Transverse colon (tissue), 3 donors: ENCODE data around the gene ATP11A.

Experiments
- EP300 ChIP-seq: sonication (generic); formaldehyde crosslinking; IDR thresholded peaks from one replicate; pipeline ENCODE4 v1.6.1; 2017; ENCODE audit warnings: antibody characterized with exemption, low read depth
- POLR2A ChIP-seq: fragments of 450-650 bp; IDR thresholded peaks from one replicate; pipeline ENCODE4 v1.6.1; 2016; ENCODE audit warnings: antibody characterized with exemption, mild to moderate bottlenecking, moderate library complexity
- POLR2AphosphoS5 ChIP-seq, 3 donors: sonication (generic); formaldehyde crosslinking; IDR thresholded peaks; one replicate each; pipeline ENCODE4 v1.6.1; 2016; ENCODE audit warnings: antibody characterized with exemption in 3 of 3

DNA sequence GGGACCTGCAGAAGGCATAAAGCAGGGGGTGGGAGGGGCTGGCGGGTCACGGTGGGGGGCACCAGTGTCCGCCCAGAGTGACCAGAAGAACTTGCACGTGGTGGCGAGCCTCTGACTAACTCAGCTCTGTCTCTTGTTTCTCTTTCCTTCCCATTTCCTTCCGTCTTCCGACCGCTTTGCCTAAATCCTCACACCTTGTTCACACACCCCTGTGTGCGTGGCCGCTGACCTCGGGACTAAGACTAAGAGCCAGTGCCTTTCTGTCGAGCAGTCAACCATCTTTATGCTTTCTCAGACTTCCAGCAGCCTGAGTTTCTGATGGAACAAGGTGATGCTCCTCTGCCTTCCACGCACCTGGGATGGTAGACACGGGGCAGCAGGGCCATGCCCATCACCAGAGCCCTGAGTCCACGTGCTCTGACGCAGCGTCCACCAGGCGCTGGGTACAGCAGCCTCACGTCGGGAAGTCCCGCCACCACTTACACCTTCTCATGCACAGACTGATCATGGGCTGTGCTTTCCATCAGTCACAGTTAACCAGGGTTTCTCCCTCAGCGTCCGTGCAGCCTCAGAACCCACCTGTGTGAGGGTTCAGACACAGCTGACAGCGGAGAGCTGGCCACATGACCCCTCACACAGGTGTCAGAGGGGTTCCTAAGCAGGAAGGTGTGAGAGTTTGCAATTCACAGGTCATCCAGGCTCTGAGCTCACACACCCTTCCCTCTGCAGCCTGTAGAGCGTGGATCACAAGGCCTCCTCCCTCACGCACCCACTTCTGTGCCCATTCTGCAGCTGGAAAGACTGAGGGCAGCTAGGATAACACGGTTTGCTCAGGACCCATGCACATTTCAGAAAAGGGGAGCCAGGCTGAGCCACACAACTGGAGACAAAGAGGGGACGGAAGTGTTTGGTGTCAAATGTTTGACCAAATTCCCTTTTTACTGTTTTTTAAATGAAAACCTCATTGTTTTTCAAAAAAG is 188.4 kb downstream of the ATP11A start:
- TF ChIP-seq EP300 (no peak), POLR2AphosphoS5 (IDR thresholded peaks at IDR 0.05) (no peak), POLR2A (no peak)
